Nephron progenitor cell (in vitro differentiated cells): ENCODE measurements around the gene GCN1.

Experiments used
- DNase-seq: peaks from one replicate; pipeline ENCODE4 v3.0.0; 2021
- H3K27ac Mint-ChIP-seq: 2 replicates; pipeline ENCODE4 v1.8.0; 2021; ENCODE audit warnings: mild to moderate bottlenecking, moderate library complexity, mixed read lengths
- H3K27me3 Mint-ChIP-seq: 2 replicates; pipeline ENCODE4 v1.8.0; 2021; ENCODE audit warnings: mild to moderate bottlenecking, low read depth, mixed read lengths; ENCODE audit not compliant: poor library complexity
- H3K36me3 Mint-ChIP-seq: 2 replicates; pipeline ENCODE4 v1.8.0; 2021; ENCODE audit warnings: low read depth, mixed read lengths
- H3K4me1 Mint-ChIP-seq: 2 replicates; pipeline ENCODE4 v1.8.0; 2021; ENCODE audit warnings: mixed read lengths
- H3K4me3 Mint-ChIP-seq: 2 replicates; pipeline ENCODE4 v1.8.0; 2021; ENCODE audit warnings: mild to moderate bottlenecking, moderate library complexity, mixed read lengths
- H3K9me3 Mint-ChIP-seq: 2 replicates; pipeline ENCODE4 v1.8.0; 2021; ENCODE audit warnings: mild to moderate bottlenecking, moderate library complexity, mixed read lengths
- CTCF ChIP-seq: fragments of 200-600 bp; sonication (generic); IDR thresholded peaks from 2 replicates; pipeline ENCODE4 v1.5.0; 2021; ENCODE audit warnings: antibody characterized with exemption

GCN1 gene

GRCh38 chr12:120150919-120151525 is 43.5 kb downstream of the GCN1 start:
- no peak overlapping the region for H3K27ac Mint-ChIP-seq
- H3K9me3 Mint-ChIP-seq, result no peaks in the 10 kb centered on the region
- no peaks in the 10 kb centered on the region for H3K27me3 Mint-ChIP-seq
- H3K4me1 Mint-ChIP-seq, result no peaks in the 10 kb centered on the region
- peaks cover 49% of the 10 kb centered on the region for H3K36me3 Mint-ChIP-seq
- DNase-seq, result no peak
- no peak overlapping the region for H3K4me3 Mint-ChIP-seq
- no peak for TF ChIP-seq CTCF

- Mint-ChIP-seq H3K36me3 (peaks cover 55% of the 10 kb centered on the region), H3K4me3 (no peak overlapping the region), H3K9me3 (no peaks in the 10 kb centered on the region), H3K27ac (no peak overlapping the region), H3K4me1 (no peaks in the 10 kb centered on the region), H3K27me3 (no peaks in the 10 kb centered on the region)
- TF ChIP-seq CTCF, result no peak
- no peak for DNase-seq
These were observed 46.5 kb downstream of the GCN1 start for GRCh38 chr12:120148011-120148410.

GRCh38 chr12:120145164-120145563 is 49.4 kb downstream of the GCN1 start:
- Mint-ChIP-seq H3K9me3 (no peaks in the 10 kb centered on the region), H3K36me3 (peaks cover 79% of the 10 kb centered on the region), H3K27ac (no peak overlapping the region), H3K27me3 (no peaks in the 10 kb centered on the region), H3K4me3 (no peak overlapping the region), H3K4me1 (no peaks in the 10 kb centered on the region)
- no peak for DNase-seq
- TF ChIP-seq CTCF, result no peak

GRCh38 chr12:120144215-120144614 is 50.3 kb downstream of the GCN1 start:
- Mint-ChIP-seq H3K4me1 (no peaks in the 10 kb centered on the region), H3K36me3 (peaks cover 80% of the 10 kb centered on the region), H3K9me3 (no peaks in the 10 kb centered on the region), H3K27ac (no peak overlapping the region), H3K4me3 (no peak overlapping the region), H3K27me3 (no peaks in the 10 kb centered on the region)
- DNase-seq, result no peak
- no peak for TF ChIP-seq CTCF

- Mint-ChIP-seq H3K9me3 (no peaks in the 10 kb centered on the region), H3K27me3 (no peaks in the 10 kb centered on the region), H3K4me3 (no peak overlapping the region), H3K36me3 (peaks cover 75% of the 10 kb centered on the region), H3K27ac (no peak overlapping the region), H3K4me1 (no peaks in the 10 kb centered on the region)
- TF ChIP-seq CTCF, result no peak
- no peak for DNase-seq
These were observed 52.2 kb downstream of the GCN1 start for GRCh38 chr12:120142231-120142877.

GRCh38 chr12:120141336-120141735 is 53.2 kb downstream of the GCN1 start:
- H3K36me3 Mint-ChIP-seq, result peaks cover 79% of the 10 kb centered on the region
- H3K4me1 Mint-ChIP-seq, result no peaks in the 10 kb centered on the region
- no peak for DNase-seq
- no peak overlapping the region for H3K4me3 Mint-ChIP-seq
- H3K27ac Mint-ChIP-seq, result no peak overlapping the region
- no peaks in the 10 kb centered on the region for H3K27me3 Mint-ChIP-seq
- no peak for TF ChIP-seq CTCF
- no peaks in the 10 kb centered on the region for H3K9me3 Mint-ChIP-seq
